Activated CD4-positive, alpha-beta T cell treated with anti-CD3 and anti-CD28 coated beads, Interleukin-2, amount 50 U/mL, for 48 hours (primary cell): ENCODE data around the gene HUS1.
"Not testable (repeated sequence)": the region's sequence is repeated elsewhere in the genome, so short reads cannot be mapped to it uniquely, and the experiment has no call there.

Experiments used
- DNase-seq, 2 experiments: peaks; one replicate each; pipeline ENCODE4 v3.0.0-alpha.2; 2020

The HUS1 gene

GRCh38 chr7:47916514-47916913 lies 62.9 kb downstream of the HUS1 start:
- DNase-seq = not testable (repeated sequence)

GRCh38 chr7:47915616-47915976 lies 63.8 kb downstream of the HUS1 start:
- no peak for DNase-seq

GRCh38 chr7:47914717-47915615 lies 64.4 kb downstream of the HUS1 start:
- no peak for DNase-seq
